SK-N-SH (cell line): ENCODE measurements around the gene ABHD2. TPM values are rescaled to one million over a fixed set of nuclear protein-coding genes. Genes with fewer than 3 reads are reported as not detected.

Experiments
- CTCF ChIA-PET: fragments of 300-600, 350-600 bp; formaldehyde crosslinking; extraction: SDS; loops from one replicate; lab custom pipeline; 2021; lab: Yijun Ruan, JAX
- POLR2A ChIA-PET: fragments of 350-600 bp; sonication (Branson Sonifier 250); formaldehyde crosslinking; extraction: SDS; loops from one replicate; lab custom pipeline; 2020; ENCODE audit warnings: antibody characterized with exemption, inconsistent platforms; lab: Yijun Ruan, JAX
- DNase-seq: peaks from one replicate; pipeline ENCODE4 v3.0.0; 2012
- H2AFZ ChIP-seq: fragments of 200-600 bp; sonication (generic); 2 replicates; pipeline ENCODE4 v1.8.1; 2016; ENCODE audit warnings: antibody characterized with exemption, mild to moderate bottlenecking, low read depth
- H3F3A ChIP-seq: fragments of 200-600 bp; sonication (generic); replicated peaks from 2 replicates; pipeline ENCODE3; 2016; ENCODE audit warnings: antibody characterized with exemption, mild to moderate bottlenecking; ENCODE audit not compliant: insufficient read depth
- H3K27ac ChIP-seq, 2 experiments: fragments of 200-500 bp in 1 of 2; fragments of 200-600 bp in 1 of 2; sonication (Bioruptor generic) in 1 of 2; sonication (generic), shearing (Covaris generic) in 1 of 2; 2 replicates each; pipeline versions ENCODE4 v1.5.1 to v1.6.1; 2014 to 2016; ENCODE audit warnings: low read depth in 2 of 2, inconsistent platforms in 1 of 2, low read length in 1 of 2, mild to moderate bottlenecking in 1 of 2, mixed read lengths in 1 of 2
- H3K27me3 ChIP-seq: fragments of 200-600 bp; sonication (generic), shearing (Covaris generic); 2 replicates; pipeline ENCODE4 v1.6.1; 2016; ENCODE audit warnings: mixed run types; ENCODE audit not compliant: insufficient read depth
- H3K36me3 ChIP-seq, 2 experiments: fragments of 200-500 bp in 1 of 2; fragments of 200-600 bp in 1 of 2; sonication (Bioruptor generic) in 1 of 2; sonication (generic) in 1 of 2; replicated peaks in 1 of 2; 2 replicates each; pipeline versions ENCODE3 to v1.5.1; 2014 to 2016; ENCODE audit warnings: low read length in 1 of 2, mild to moderate bottlenecking in 1 of 2; ENCODE audit not compliant: insufficient read depth in 2 of 2, control insufficient read depth in 1 of 2
- H3K4me1 ChIP-seq, 2 experiments: fragments of 200-500 bp in 1 of 2; fragments of 200-600 bp in 1 of 2; sonication (Bioruptor generic) in 1 of 2; sonication (generic), shearing (Covaris generic) in 1 of 2; 2 replicates each; pipeline versions ENCODE4 v1.5.1 to v1.6.1; 2014 to 2016; ENCODE audit warnings: low read depth in 1 of 2, low read length in 1 of 2, mixed run types in 1 of 2; ENCODE audit not compliant: insufficient read depth in 2 of 2, control insufficient read depth in 1 of 2
- H3K4me2 ChIP-seq: fragments of 200-600 bp; sonication (generic), shearing (Covaris generic); 2 replicates; pipeline ENCODE4 v1.6.1; 2017; ENCODE audit warnings: mixed run types
- H3K4me3 ChIP-seq, 2 experiments: fragments of 200-500 bp in 1 of 2; fragments of 200-600 bp in 1 of 2; sonication (Bioruptor generic) in 1 of 2; sonication (generic), shearing (Covaris generic) in 1 of 2; 2 replicates each; pipeline versions ENCODE4 v1.5.1 to v1.8.1; 2014 to 2016; ENCODE audit warnings: low read depth in 2 of 2, inconsistent platforms in 1 of 2, low read length in 1 of 2, mild to moderate bottlenecking in 1 of 2, mixed read lengths in 1 of 2, moderate library complexity in 1 of 2
- H3K79me2 ChIP-seq: fragments of 200-600 bp; sonication (generic); 2 replicates; pipeline ENCODE4 v1.8.1; 2017; ENCODE audit warnings: mild to moderate bottlenecking; ENCODE audit not compliant: insufficient read depth
- H3K9ac ChIP-seq: fragments of 200-600 bp; sonication (generic); 2 replicates; pipeline ENCODE4 v1.6.1; 2017; ENCODE audit warnings: mixed run types
- H3K9me2 ChIP-seq: fragments of 200-600 bp; sonication (generic); 2 replicates; pipeline ENCODE4 v1.6.1; 2017; ENCODE audit warnings: mixed run types
- H3K9me3 ChIP-seq: fragments of 200-600 bp; sonication (generic); 2 replicates; pipeline ENCODE4 v1.6.1; 2017; ENCODE audit warnings: mixed run types, mild to moderate bottlenecking, moderate library complexity
- H4K20me1 ChIP-seq: fragments of 200-600 bp; sonication (generic); 2 replicates; pipeline ENCODE4 v1.6.1; 2017; ENCODE audit warnings: mild to moderate bottlenecking, mixed run types; ENCODE audit not compliant: insufficient read depth
- CHD2 ChIP-seq: fragments of 150-350 bp; IDR thresholded peaks from 2 replicates; pipeline ENCODE4 v1.6.1; 2018; ENCODE audit warnings: low read length; ENCODE audit not compliant: partially characterized antibody
- ELF1 ChIP-seq: IDR thresholded peaks from 2 replicates; pipeline ENCODE4 v1.4.0; 2012
- EP300 ChIP-seq, 2 experiments: IDR thresholded peaks; 2 replicates each; pipeline versions ENCODE4 v1.4.0 to v1.6.1; 2012; ENCODE audit warnings: borderline replicate concordance in 1 of 2, low read depth in 1 of 2, low read length in 1 of 2
- EZH2phosphoT487 ChIP-seq: fragments of 200-600 bp; sonication (generic); IDR thresholded peaks from 2 replicates; pipeline ENCODE4 v1.6.1; 2017; ENCODE audit warnings: low read depth, mixed run types, mild to moderate bottlenecking, antibody characterized with exemption, moderate library complexity, borderline replicate concordance
- FOSL2 ChIP-seq: IDR thresholded peaks from 2 replicates; pipeline ENCODE4 v1.4.0; 2012; ENCODE audit warnings: low read depth, mild to moderate bottlenecking, moderate library complexity, borderline replicate concordance
- GABPA ChIP-seq: IDR thresholded peaks from 2 replicates; pipeline ENCODE4 v1.4.0; 2012; ENCODE audit warnings: low read depth, mild to moderate bottlenecking
- MEF2A ChIP-seq: IDR thresholded peaks from 2 replicates; pipeline ENCODE4 v1.4.0; 2012; ENCODE audit warnings: low read depth, borderline replicate concordance
- MXI1 ChIP-seq: IDR thresholded peaks from 2 replicates; pipeline ENCODE4 v1.6.1; 2012; ENCODE audit warnings: mild to moderate bottlenecking, low read depth, low read length, improper control_type of control experiment
- NRF1 ChIP-seq: IDR thresholded peaks from 2 replicates; pipeline ENCODE4 v1.6.1; 2012; ENCODE audit warnings: low read depth, mild to moderate bottlenecking, low read length
- POLR2AphosphoS5 ChIP-seq: IDR thresholded peaks from 2 replicates; pipeline ENCODE4 v1.6.1; 2012; ENCODE audit warnings: low read depth, low read length
- RAD21 ChIP-seq: IDR thresholded peaks from 2 replicates; pipeline ENCODE4 v1.6.1; 2012; ENCODE audit warnings: mild to moderate bottlenecking, low read length
- RCOR1 ChIP-seq: fragments of 150-350 bp; IDR thresholded peaks from 2 replicates; pipeline ENCODE4 v1.6.1; 2017; ENCODE audit warnings: antibody characterized with exemption, low read length
- TCF12 ChIP-seq: IDR thresholded peaks from 2 replicates; pipeline ENCODE4 v1.4.0; 2012
- YY1 ChIP-seq: IDR thresholded peaks from 2 replicates; pipeline ENCODE4 v1.4.0; 2012; ENCODE audit warnings: low read depth, mild to moderate bottlenecking
- WGBS: methylation state at CpG from one replicate; pipeline ENCODE4 v1.1.6; 2017; ENCODE audit warnings: low lambda C conversion rate; 5-methylcytosine and 5-hydroxymethylcytosine counted together
- polyA plus RNA-seq, 3 experiments: library from polyadenylated mRNA; depleted of rRNA; stranded (reverse); fragments of >200 nt; gene quantifications; 2 replicates each; pipeline ENCODE4 v1.2.3, GENCODE V29; 2012
- TF ChIP-seq, protein P1 (sequence below): fragments of 200-600 bp; sonication (generic); IDR thresholded peaks from 2 replicates; pipeline ENCODE4 v1.6.1; 2017; ENCODE audit warnings: antibody characterized with exemption, mild to moderate bottlenecking, moderate library complexity
- TF ChIP-seq, protein P2 (sequence below): fragments of 150-350 bp; IDR thresholded peaks from 2 replicates; pipeline ENCODE4 v1.6.1; 2017; ENCODE audit warnings: antibody characterized with exemption, low read length, low read depth, borderline replicate concordance
- TF ChIP-seq, protein P3 (sequence below): IDR thresholded peaks from 2 replicates; pipeline ENCODE4 v1.4.0; 2012; ENCODE audit warnings: low read depth, borderline replicate concordance
- TF ChIP-seq, protein P4 (sequence below): IDR thresholded peaks from 2 replicates; pipeline ENCODE4 v1.4.0; 2012; ENCODE audit warnings: low read depth

Gene ABHD2
- polyA plus RNA-seq, 1 of the 3 experiments (the other 2 are of a cell fraction) = 19.2 TPM

DNA sequence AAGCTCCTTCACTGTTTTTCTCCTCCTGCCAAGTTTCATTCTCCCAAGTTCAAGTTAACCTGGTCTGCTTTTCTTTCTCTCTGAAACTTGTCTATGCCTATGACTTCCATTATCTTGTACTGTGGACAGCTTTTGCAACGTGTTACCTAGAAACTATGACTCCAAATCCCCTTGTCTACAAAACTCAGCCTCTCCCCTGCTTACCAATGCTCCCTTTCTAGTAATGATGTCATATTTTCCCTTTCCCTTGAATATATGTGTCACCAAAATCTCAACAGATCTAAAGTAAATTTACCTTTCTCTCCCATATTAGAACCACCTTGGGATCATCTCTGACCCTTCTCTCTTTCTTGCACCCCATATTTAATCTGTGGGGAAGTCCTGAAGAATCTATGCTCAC, 10.5 kb upstream of the ABHD2 start:
- H2AFZ ChIP-seq = no peak overlapping the region
- no peaks in the 10 kb centered on the region; a peak in 1 of 4 replicates for H3K4me1 ChIP-seq
- WGBS = 53% methylated on average over 1 of the region's 1 CpG
- no peak for TF ChIP-seq RCOR1
- TF ChIP-seq MEF2A = no peak
- TF ChIP-seq, protein P1, sequence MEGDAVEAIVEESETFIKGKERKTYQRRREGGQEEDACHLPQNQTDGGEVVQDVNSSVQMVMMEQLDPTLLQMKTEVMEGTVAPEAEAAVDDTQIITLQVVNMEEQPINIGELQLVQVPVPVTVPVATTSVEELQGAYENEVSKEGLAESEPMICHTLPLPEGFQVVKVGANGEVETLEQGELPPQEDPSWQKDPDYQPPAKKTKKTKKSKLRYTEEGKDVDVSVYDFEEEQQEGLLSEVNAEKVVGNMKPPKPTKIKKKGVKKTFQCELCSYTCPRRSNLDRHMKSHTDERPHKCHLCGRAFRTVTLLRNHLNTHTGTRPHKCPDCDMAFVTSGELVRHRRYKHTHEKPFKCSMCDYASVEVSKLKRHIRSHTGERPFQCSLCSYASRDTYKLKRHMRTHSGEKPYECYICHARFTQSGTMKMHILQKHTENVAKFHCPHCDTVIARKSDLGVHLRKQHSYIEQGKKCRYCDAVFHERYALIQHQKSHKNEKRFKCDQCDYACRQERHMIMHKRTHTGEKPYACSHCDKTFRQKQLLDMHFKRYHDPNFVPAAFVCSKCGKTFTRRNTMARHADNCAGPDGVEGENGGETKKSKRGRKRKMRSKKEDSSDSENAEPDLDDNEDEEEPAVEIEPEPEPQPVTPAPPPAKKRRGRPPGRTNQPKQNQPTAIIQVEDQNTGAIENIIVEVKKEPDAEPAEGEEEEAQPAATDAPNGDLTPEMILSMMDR = no peak
- no peak for TF ChIP-seq RAD21
- TF ChIP-seq TCF12 = no peak
- TF ChIP-seq POLR2AphosphoS5 = no peak
- no peak for TF ChIP-seq MXI1
- TF ChIP-seq ELF1 = no peak
- H3K9me3 ChIP-seq = no peaks in the 10 kb centered on the region
- no peaks in the 10 kb centered on the region for H3F3A ChIP-seq
- no peak overlapping the region for H3K9ac ChIP-seq
- H4K20me1 ChIP-seq = no peaks in the 10 kb centered on the region
- ChIA-PET POLR2A (no interaction called here), CTCF (interaction anchor here (0.6 to 1.3 kb wide), 4 partner anchors 9 to 822 kb away, joined by 3 to 8 read pairs (median 4); no protein-coding TSS in a partner anchor)
- H3K79me2 ChIP-seq = no peaks in the 10 kb centered on the region
- no peaks in the 10 kb centered on the region for H3K36me3 ChIP-seq
- H3K27me3 ChIP-seq = no peaks in the 10 kb centered on the region
- H3K27ac ChIP-seq = no peak overlapping the region
- no peak overlapping the region for H3K4me2 ChIP-seq
- H3K9me2 ChIP-seq = no peaks in the 10 kb centered on the region
- no peak overlapping the region for H3K4me3 ChIP-seq
- no peak for DNase-seq

DNA sequence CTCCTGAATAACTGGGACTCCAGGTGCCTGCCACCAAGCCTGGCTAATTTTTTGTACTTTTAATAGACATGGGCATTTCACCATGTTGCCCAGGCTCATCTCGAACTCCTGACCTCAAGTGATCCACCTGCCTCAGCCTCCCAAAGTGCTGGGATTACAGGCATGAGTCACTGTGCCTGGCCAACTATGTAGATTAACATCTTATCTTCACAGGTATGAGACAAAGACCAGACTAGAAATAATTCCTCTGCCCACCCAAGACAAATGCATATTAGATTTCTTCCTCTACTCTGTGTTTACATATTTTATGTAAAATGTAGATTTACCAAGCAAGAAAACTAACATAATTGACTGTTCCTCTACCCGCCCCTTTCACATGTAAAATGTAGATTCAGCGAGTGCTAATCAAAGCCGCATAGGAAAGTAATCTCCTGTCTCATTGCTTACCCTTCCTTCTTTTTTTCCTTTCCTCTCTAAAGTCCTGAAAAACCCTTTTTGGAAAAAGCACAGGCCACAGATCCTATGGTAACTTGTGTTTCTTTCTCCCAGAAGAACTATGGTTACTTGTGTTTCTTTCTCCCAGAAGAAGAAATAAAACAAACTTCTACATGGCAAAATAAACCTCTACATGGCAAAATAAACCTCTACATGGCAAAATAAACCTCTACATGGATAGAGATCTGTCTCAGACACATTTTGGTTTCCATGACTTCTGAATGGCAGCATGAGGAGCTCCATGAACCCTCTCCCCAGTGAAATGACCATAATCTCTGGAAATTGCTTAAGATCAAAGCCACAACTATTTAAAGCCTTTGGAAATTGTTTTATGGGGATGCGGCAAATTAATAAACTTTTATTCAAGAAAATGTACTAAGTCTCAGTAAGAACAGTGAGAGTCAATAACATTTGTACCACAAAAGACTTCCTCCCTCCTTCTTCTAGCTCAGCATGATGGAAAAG, 9.1 kb upstream of the ABHD2 start:
- ChIA-PET CTCF (interaction anchor here (0.7 to 1.8 kb wide), 2 partner anchors 21 to 51 kb away, joined by 3 to 11 read pairs; no protein-coding TSS in a partner anchor), POLR2A (no interaction called here)
- no peak overlapping the region for H3K4me2 ChIP-seq
- H3K27ac ChIP-seq = no peak overlapping the region
- no peaks in the 10 kb centered on the region for H3F3A ChIP-seq
- no peaks in the 10 kb centered on the region for H3K9me3 ChIP-seq
- no peaks in the 10 kb centered on the region for H3K9me2 ChIP-seq
- no peak overlapping the region for H2AFZ ChIP-seq
- no peaks in the 10 kb centered on the region for H3K27me3 ChIP-seq
- no peaks in the 10 kb centered on the region for H3K79me2 ChIP-seq
- H3K4me1 ChIP-seq = peaks cover 0 to 3% of the 10 kb centered on the region in 2 experiments; a peak in 2 of 4 replicates
- H3K4me3 ChIP-seq = no peak overlapping the region
- H3K36me3 ChIP-seq = no peaks in the 10 kb centered on the region
- no peak for DNase-seq
- no peaks in the 10 kb centered on the region for H4K20me1 ChIP-seq
- H3K9ac ChIP-seq = no peak overlapping the region
- 89% methylated on average over 5 of the region's 5 CpGs for WGBS
- TF ChIP-seq YY1 (no peak), TCF12 (no peak), GABPA (no peak), RAD21 (no peak), MEF2A (no peak), EP300 (IDR thresholded peaks at IDR 0.05; ENCODE audit: borderline replicate concordance in 1 of 2, low read depth in 1 of 2, low read length in 1 of 2) (no peak), CHD2 (no peak), POLR2AphosphoS5 (no peak), NRF1 (no peak), FOSL2 (no peak), RCOR1 (no peak), ELF1 (no peak), EZH2phosphoT487 (no peak)
- TF ChIP-seq, protein P2, sequence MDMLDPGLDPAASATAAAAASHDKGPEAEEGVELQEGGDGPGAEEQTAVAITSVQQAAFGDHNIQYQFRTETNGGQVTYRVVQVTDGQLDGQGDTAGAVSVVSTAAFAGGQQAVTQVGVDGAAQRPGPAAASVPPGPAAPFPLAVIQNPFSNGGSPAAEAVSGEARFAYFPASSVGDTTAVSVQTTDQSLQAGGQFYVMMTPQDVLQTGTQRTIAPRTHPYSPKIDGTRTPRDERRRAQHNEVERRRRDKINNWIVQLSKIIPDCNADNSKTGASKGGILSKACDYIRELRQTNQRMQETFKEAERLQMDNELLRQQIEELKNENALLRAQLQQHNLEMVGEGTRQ = no peak
- TF ChIP-seq, protein P3, sequence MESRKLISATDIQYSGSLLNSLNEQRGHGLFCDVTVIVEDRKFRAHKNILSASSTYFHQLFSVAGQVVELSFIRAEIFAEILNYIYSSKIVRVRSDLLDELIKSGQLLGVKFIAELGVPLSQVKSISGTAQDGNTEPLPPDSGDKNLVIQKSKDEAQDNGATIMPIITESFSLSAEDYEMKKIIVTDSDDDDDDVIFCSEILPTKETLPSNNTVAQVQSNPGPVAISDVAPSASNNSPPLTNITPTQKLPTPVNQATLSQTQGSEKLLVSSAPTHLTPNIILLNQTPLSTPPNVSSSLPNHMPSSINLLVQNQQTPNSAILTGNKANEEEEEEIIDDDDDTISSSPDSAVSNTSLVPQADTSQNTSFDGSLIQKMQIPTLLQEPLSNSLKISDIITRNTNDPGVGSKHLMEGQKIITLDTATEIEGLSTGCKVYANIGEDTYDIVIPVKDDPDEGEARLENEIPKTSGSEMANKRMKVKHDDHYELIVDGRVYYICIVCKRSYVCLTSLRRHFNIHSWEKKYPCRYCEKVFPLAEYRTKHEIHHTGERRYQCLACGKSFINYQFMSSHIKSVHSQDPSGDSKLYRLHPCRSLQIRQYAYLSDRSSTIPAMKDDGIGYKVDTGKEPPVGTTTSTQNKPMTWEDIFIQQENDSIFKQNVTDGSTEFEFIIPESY = no peak
- TF ChIP-seq, protein P4, sequence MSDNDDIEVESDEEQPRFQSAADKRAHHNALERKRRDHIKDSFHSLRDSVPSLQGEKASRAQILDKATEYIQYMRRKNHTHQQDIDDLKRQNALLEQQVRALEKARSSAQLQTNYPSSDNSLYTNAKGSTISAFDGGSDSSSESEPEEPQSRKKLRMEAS = no peak
- TF ChIP-seq, protein P1 = no peak
